PC-9 (cell line): ENCODE results near the gene AAR2.

Source experiments
- EZH2 ChIP-seq: fragments of 200-600 bp; sonication (generic); IDR thresholded peaks from 2 replicates; pipeline ENCODE4 v1.8.0; 2017; ENCODE audit warnings: antibody characterized with exemption, low read depth
- TF ChIP-seq, protein P1 (sequence below): fragments of 200-600 bp; sonication (generic); conservative IDR thresholded peaks from 2 replicates; pipeline ENCODE4 v1.6.1; 2017; ENCODE audit warnings: mixed run types, antibody characterized with exemption, mild to moderate bottlenecking, moderate library complexity

DNA sequence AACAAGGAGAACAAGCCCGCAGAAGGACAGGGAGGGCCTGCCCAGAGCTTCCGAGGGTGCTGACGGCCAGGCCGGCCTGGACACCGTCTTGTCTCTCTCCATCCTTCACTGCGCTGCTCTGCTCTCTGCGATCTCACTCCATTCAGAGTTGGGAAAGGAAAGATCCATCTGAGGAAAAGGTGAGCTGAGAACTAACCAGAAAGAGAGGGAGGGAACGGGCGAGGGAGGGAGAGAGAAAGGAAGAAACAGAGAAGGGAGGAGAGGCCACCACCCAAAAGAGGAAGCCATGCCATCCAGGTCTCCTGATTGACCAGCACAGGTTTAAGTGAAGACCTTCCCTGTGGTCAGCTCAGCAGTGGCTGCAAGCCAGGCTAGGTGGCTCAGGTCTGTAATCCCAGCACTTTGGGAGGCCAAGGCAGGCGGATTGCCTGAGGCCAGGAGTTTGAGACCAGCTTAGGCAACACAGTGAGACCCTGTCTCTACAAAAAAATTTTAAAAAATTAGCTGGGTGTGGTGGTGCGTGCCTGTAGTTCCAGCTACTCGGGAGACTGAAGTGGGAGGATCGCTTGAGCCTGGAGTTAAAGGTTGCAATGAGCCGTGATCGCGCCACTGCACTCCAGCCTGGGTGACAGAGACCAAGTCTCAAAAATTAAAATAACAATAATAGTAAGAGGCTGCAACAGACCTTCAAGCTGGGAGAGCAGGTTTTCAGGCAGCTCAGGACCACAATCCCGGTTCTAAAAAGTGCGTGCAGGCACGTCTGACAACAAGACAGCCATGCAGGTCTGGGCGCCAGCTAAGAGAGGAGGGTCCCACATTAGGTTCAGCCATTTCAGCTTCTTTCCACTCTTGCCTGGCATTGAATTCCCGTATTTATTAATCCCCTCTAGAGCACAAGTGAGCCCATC lies 35.6 kb downstream of the AAR2 start:
- TF ChIP-seq, protein P1, sequence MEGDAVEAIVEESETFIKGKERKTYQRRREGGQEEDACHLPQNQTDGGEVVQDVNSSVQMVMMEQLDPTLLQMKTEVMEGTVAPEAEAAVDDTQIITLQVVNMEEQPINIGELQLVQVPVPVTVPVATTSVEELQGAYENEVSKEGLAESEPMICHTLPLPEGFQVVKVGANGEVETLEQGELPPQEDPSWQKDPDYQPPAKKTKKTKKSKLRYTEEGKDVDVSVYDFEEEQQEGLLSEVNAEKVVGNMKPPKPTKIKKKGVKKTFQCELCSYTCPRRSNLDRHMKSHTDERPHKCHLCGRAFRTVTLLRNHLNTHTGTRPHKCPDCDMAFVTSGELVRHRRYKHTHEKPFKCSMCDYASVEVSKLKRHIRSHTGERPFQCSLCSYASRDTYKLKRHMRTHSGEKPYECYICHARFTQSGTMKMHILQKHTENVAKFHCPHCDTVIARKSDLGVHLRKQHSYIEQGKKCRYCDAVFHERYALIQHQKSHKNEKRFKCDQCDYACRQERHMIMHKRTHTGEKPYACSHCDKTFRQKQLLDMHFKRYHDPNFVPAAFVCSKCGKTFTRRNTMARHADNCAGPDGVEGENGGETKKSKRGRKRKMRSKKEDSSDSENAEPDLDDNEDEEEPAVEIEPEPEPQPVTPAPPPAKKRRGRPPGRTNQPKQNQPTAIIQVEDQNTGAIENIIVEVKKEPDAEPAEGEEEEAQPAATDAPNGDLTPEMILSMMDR, result no peak
- TF ChIP-seq EZH2, result no peak
